ENCODE results near the gene MRPS7. TPM values are rescaled to one million over a fixed set of nuclear protein-coding genes. Genes with fewer than 3 reads are reported as not detected.

Gene MRPS7
- total and polyA plus RNA-seq, 9 of the 15 experiments (the other 6 are each of a cell fraction or from before 2014, with no cell fraction given), result 107 to 244 (median 132) TPM

- no peak overlapping the region for H3K4me2 ChIP-seq (ENCODE audit: insufficient read depth, low read length)
- H3K4me3 ChIP-seq, result no peak overlapping the region
- no peak overlapping the region for H3K9ac ChIP-seq (ENCODE audit: insufficient read depth in 1 of 2, low read depth in 2 of 2, low read length in 2 of 2)
- peaks cover 20% of the 10 kb centered on the region; the same call in 2 of the 3 replicates for H3K36me3 ChIP-seq (ENCODE audit: control insufficient read depth, insufficient read depth, low read length)
- in situ Hi-C loops (cut with MboI) (loop anchor here (5.0 kb wide), 1 partner anchor 98 kb away; no protein-coding TSS in a partner anchor), intact Hi-C loops (cut with micrococcal nuclease) (no loop called here)
- 69% methylated on average over 12 of the region's 14 CpGs for WGBS (ENCODE audit: insufficient coverage, low coverage, missing lambda C conversion rate)
- TF ChIP-seq EP400 (IDR thresholded peaks at IDR 0.05) (no peak), ZNF655 (CRISPR knock-in tag; IDR thresholded peaks at IDR 0.05) (no peak), ATF6 (CRISPR knock-in tag; IDR thresholded peaks at IDR 0.05) (no peak)
- no peaks in the 10 kb centered on the region for H3K9me3 ChIP-seq (replicated peaks; ENCODE audit: control insufficient read depth, insufficient read depth, low read depth, low read length)
- no TSS peak for BruUV-seq (replicated peaks)
- peaks cover 0 to 19% of the 10 kb centered on the region in 2 experiments; a peak in 4 of 5 replicates for H3K4me1 ChIP-seq (replicated peaks in 1 of 2; ENCODE audit: control insufficient read depth in 2 of 2, insufficient read depth in 2 of 2, low read length in 2 of 2)
- H3K79me2 ChIP-seq (ENCODE audit: control insufficient read depth, insufficient read depth, low read length), result no peaks in the 10 kb centered on the region
- DNase-seq (ENCODE audit: extremely low read depth in 1 of 4, low spot score in 3 of 4) (no peak), FAIRE-seq (no peak), ATAC-seq (no peak)
- no peaks in the 10 kb centered on the region for H3K9me1 ChIP-seq (ENCODE audit: control insufficient read depth, insufficient read depth, low read length)
- POLR2A ChIA-PET, result interaction anchor here (0.6 to 1.2 kb wide), 3 partner anchors 12 to 205 kb away, joined by 3 to 4 read pairs (median 3); no protein-coding TSS in a partner anchor
- no peak overlapping the region for H2AFZ ChIP-seq (ENCODE audit: low read depth, low read length)
- CTCF ChIA-PET (ENCODE audit: low intra/inter-chr PET ratio), result interaction anchor here (0.6 kb wide), 1 partner anchor 43 kb away, joined by 3 read pairs; the partner anchor contains the start of gene MIF4GD
- no peak overlapping the region for H3K27ac ChIP-seq (ENCODE audit: extremely low read depth, low read depth, low read length)
- no peaks in the 10 kb centered on the region for H3K27me3 ChIP-seq (ENCODE audit: control insufficient read depth in 2 of 2, insufficient read depth in 2 of 2, low read length in 2 of 2)
- no peaks in the 10 kb centered on the region for H4K20me1 ChIP-seq (replicated peaks; ENCODE audit: control insufficient read depth, insufficient read depth, low read length)
Observed at GRCh38 chr17:75313941-75314551, 52.4 kb downstream of the MRPS7 start.

All from K562 (cell line).